GDM1 (cell line): ENCODE results near the gene CFAP45.

Experiments
- DNase-seq: peaks from one replicate; lab custom pipeline; 2025; lab: John Stamatoyannopoulos, UW

Gene CFAP45, protein sequence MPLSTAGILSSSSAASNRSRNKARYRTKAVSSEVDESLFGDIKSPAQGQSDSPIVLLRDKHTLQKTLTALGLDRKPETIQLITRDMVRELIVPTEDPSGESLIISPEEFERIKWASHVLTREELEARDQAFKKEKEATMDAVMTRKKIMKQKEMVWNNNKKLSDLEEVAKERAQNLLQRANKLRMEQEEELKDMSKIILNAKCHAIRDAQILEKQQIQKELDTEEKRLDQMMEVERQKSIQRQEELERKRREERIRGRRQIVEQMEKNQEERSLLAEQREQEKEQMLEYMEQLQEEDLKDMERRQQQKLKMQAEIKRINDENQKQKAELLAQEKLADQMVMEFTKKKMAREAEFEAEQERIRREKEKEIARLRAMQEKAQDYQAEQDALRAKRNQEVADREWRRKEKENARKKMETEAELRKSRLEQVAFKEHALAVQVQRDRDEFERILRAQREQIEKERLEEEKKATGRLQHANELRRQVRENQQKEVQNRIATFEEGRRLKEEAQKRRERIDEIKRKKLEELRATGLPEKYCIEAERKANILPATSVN

DNA sequence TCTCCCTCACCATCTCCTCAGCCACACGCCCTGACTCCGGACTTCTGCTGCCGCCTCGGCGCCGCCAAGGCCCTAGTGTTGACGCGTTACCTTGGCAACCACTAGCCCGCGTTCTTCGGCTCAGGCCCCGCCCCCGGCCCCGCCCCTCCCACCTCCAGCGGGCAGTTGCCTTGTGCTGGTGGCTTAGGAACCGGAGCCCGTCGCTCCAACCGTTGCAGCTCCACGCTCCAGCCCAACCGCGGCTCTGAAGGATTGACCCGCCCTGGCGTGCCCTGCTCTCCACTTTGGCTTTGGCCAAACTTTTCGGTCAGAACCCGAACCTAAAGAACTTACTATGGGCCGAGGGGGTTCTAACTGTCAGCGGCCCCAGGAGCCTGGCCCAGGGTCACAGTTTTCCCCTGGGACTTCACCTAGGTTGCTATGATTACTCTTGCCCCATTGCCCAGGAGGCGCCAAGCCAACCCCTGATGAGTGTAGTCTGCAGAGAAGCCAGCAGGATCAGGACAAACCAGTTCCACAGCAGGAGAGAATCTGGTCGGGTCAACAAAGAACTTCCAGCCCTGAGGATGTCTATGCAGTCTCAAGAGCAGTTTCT is at the start of gene CFAP45:
Gene CFAP45 (minus strand): TSS at position 80 of the 595 bp plus-strand sequence. CDS start 67 bp downstream, at position 13.
- DNase-seq, result no peak

DNA sequence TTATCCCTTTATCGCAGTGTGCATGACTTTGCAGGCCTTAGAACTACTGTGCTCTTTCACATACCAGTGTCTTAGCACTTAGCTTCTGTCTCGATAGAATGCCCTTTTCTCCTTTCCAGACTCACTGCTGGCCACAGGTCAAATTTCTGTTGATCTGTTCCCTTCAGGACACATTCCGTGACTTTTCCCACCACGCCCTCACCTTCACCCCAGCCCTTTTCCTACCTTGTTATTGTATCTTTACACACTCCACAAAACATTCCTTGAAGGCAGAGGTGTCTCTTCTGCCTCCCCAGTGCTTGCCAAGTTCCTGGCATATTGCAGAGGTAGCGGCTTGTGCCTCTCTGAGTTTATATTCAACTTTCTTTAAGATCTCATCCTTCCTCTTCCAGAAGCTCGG is 49.2 kb upstream of the CFAP45 start:
- no peak for DNase-seq

DNA sequence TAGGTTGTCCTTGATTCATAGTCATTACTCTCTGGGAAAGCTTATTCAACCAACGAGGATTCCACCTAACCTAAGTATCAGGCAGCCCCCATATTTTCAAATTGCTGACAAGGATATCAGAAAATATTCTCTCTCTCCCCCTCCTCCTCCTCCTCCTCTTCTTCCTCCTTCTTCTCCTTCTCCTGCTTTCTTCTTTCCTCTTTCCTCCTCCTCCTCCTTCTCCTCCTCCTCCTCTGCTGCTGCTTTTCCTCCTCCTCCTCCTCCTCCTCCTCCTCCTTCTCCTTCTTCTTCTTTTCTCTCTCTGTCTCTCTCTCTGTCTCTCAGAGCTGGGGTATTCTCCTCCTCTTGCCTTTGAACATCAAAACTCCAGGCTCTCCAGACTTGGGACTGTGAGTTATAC is 48.0 kb upstream of the CFAP45 start:
- DNase-seq, result no peak

DNA sequence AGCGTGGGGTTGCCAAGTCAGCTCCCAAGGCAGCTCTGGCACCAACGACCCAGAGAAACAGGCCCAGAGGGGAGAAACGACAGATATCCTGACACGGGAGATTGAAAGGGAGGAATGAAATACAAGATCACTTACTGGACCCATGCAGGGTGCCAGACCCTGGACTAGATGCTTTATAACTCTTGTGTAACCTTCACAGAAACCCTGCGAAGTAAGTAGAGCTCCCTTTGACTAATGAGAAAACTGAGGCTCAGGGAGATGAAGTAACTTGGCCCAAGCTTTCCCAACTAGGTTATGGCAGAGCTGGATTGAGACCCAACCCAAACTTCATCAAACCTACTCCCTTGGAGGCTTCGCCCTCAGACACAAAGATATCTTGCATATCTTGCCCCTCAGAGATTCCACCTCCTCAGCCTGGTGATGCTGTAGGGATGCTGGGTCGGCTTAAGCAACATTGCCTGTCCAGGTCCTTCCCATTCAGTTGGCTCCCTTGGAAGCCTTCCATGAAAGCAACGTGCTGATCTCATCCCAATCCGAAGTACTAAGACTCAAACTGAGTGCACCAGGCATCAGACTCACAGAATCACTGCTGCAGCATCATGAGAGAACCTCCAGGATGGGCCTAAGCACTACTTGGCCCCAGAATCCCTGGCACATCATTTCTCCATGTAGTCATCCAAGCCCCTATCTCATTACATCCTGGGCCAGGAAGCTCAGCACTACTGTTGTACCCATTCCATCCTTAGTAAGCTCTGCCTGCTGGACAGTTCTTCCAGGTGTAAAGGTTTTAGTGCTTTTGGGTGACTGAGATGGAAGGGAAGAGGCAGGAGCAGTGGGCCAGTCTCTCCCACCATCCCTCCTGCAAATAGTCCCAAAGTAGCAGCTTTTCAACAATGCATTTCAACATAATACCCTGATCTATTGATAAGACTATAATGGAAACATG is 46.5 kb upstream of the CFAP45 start:
- DNase-seq, result no peak

DNA sequence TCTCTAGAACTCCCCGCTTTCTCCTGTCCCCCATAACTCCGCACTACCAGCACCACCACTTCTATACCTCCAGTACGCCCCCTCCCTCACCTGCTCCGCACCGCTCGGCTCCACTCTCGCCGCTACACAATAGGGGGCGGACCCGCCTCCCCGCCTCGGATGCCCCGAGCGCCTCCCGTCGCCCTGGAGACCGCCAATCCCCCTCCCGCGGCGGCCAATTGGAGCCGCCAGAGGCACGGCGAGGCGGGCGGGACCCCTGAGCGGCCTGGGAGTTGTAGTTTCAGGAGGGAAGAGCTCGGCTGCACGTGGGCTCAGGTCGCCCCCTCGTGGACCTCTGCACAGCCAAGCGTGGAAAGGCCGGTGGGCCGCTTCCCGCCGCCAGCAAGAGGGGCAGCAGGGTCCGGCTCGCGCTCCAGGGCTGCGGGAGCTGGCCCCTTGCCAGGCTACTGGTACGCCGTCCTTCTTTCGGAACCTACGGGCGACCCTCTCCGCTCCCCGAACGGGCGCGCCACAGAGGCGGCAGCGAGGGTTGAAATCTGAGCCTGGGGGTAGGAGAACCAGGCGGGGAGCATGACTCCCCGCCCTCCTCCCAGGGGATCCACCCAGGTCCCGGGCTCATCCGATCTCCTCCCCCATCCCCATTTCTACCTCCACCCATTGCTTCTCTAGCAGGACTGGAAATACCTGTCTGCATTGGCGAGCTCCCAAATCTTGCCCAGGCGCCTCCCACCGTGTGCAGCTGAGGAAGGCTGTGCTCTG is 45.7 kb upstream of the CFAP45 start, which contains the start of gene IGSF9:
Gene IGSF9 (minus strand): TSS at position 131 of the 759 bp plus-strand sequence. CDS start 2,159 bp downstream, outside the sequence.
- DNase-seq, result no peak

DNA sequence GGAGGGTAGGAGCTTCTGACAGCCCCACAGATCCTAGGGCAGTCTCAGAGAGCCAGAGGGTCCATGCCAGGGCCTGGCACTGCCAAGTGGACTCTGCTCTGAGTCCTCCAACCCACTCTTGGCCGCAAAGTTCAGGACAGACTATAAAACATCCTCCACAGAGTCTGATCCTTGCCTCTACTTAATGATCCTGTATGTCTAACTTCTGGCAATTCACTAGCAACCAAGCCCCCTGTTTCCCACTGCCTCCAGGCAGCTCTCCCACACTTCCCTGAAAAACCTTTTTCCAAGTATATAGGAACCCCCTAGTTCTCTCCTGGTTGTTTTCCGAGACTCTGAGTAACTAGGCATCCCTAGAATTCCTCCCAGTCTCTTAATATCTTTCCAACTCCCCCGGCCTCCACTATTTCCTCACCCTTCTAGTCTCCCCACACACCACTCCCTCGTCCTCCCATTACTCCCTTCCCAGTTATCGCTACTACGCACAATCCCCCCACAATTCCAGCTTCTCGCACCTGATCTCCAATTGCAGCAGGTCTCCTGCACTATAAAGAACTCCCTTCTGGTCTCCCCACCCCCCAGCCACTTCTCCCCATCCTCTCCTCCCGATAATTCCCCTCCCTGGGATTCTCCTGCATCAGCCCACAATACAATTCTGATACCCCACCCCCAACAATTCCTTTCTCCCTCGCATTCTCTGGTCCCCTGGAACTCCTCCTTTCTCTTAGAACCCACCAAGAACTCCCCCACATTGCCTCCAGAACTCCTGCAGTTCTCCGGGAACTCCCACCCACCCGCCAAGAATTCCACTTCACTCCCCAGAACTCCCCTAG is 44.9 kb upstream of the CFAP45 start:
- DNase-seq, result no peak

DNA sequence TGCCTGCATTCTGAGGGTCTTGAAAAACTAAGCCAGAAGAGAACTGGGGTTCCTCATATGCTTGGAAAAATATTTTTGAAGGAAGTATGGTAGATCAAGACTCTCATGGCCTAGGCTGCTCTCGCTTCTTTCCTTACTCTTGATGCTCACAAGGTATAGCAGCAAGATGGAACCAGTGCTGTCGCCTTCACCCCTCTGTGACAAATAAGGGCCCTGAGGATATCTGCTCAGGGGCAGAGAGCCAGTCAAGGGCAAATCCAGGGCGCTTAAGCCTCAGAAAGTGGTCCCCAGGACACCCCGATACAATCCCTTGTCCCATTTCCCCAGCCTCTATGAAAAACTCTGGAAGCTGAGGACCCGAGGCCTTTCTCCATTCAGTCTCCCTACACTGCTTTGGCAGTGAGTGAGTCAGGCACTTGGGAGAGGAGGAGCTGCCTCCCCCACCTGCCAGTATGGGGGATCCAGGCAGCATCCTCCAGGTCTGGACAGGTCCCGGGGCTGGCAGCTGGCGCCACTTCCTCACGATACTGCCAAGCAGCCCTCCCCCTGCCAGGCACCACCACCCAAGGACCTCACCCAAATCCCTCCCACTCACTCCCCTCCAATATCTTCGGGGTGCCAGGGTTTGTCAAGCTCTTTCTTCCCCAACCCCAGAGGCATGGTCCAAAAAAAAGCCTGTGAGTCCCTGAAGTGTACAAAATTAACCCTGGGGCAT is 44.1 kb upstream of the CFAP45 start:
- DNase-seq, result no peak

DNA sequence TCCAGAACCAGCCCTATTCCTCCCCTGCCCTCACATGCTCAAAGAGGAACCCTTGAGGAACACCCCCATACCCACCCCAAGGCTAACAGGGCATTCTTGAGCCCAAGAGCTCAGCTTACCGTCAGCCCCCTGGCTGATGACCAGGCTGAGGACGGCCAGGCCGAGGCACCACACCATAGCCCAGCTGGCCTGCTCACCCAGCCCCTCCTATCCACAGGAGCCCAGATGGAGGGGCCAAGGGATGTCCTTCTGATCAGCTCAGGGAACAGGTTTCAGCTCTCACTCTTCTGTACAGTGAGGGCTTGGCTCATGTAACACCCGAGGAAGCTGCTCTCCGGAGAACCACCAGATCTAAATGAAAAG is 43.3 kb upstream of the CFAP45 start:
- no peak for DNase-seq

DNA sequence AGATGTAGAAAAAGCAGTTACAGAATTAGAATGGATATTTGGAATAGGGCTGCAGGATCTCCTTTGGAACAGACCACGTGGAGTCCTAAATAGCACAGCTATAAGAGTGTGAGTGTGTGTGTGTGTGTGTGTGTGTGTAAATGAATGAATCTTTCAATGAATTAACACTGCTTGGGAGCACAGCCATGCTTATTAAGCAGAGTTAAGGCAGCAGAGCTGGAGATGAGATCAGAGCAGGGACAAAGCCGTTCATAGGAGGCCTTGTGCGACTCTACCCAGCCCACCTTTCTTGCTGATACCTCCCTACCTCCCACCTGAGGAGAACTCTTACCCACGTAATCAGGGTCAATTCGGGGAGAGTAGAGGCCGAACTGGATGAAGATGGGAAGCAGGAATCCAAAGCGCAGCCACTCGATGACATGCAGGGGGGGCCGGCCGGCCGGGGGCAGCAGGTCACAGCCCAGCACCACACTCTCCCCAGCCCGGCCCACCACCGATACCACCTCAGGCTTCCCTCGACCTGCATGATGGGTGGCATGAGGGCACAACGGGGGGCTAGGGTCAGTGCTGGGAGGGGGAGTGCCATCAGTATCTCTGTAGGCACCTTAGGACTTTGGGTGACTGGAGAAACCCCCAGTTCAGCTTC is 42.8 kb upstream of the CFAP45 start:
- DNase-seq, result no peak

DNA sequence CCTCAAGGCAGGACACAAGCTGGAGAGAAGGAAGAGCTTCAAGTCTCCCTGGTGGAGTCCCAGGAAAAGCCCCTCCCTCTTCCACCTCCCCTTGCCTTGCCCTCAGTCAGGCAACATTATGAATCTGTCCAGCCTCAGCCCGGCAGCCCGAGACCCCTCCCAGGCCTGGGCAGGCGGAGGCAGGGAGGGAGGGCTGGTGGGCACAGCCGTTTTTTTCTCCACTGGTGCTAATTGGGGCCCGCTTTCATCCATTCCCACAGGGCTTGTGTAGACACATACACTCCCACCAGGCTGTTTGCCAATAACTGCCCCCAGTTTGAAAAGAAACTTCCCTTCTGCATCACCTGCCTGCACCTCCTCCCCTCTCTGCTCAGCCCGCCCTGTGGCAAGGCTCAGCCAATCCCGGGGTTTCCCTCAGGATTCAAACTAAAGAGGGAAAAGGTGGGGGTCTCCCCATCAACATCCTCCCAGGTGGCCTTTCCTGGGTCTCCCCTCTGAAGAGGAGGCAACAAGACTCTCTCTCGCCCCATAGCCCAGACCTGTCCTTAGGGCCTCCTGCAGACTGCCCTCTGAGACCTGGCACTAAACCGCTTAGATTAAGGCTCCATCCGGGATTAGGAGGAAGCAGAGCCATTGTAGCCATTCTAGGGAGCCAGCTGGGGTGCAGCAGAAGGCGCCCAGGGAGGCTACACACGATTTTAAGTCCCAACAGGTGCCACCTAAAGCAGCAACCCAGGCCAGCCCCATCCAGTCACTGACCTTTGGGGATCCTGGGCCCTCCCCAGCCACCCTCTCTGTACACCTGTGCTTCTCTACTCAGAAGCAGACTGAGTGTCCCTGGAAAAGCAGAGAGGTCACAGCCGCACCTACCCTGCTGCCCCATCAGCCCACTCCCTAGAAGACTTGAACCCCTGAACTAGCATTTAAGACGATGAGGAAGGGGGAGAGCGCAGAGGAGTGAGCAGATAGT is 41.9 kb upstream of the CFAP45 start:
- no peak for DNase-seq

DNA sequence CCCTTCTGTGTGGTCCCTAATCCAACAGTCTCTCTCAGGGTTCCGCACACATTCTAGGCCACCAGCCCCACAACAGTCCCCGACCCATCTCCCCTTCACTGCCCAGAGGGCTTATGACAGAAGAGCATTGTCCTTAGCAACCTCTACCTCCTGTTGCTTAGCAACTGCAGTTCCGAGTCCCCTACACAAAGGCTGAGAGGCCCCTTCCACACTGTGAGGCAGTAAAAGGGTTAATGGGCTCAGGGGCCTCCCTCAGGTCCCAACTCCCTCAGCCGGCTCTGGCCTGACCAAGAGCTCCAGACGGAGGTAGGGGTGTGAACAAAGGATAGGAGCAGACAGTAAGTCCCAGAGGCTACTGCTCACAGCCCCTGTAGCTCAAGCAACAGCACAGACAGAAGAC is 41.2 kb upstream of the CFAP45 start:
- DNase-seq, result no peak

DNA sequence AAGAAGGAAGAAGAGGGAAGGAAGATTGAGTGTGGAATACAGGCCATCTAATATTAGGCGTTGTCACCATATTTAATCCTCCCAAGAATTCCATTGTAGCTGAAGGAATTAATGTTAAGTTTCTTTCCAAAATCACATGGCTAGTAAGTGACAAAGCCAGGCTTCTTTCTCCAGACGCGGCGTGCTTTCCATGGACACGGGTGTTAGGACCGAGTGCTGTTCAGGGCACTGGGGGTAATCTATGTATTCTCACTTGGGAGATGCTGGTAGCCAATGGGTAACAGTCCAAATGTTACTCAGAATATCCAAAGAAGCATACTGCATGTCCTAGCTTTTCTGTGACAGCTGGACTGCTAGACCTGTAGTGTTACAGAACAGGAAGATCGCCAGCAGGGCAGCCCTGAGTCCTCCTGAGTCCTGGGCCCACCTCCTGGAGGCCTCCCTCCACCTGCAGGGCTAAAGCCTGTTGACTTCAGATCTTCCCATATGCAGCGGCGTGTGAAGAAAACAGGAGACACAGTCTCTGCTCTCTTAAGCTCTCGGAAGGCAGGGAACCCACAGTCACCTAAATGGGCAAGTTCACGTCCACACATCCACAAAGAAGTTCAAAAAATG is 40.1 kb upstream of the CFAP45 start:
- DNase-seq, result no peak

DNA sequence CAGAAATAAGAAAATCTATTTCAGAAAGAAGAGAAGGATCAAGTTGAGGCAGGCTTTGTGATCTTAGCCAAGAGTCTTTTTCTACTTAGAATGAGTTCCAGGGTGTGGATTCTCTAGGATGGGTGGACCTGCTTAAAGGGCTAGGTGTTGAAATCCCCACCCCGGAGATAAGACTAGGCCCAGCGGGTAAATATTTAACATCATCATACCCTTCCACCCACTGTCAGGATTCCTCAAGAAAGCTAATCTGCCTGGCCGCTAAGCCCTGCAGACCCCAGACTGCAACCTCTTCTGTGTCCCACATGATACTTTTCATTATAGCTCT is 39.7 kb upstream of the CFAP45 start:
- DNase-seq, result no peak

DNA sequence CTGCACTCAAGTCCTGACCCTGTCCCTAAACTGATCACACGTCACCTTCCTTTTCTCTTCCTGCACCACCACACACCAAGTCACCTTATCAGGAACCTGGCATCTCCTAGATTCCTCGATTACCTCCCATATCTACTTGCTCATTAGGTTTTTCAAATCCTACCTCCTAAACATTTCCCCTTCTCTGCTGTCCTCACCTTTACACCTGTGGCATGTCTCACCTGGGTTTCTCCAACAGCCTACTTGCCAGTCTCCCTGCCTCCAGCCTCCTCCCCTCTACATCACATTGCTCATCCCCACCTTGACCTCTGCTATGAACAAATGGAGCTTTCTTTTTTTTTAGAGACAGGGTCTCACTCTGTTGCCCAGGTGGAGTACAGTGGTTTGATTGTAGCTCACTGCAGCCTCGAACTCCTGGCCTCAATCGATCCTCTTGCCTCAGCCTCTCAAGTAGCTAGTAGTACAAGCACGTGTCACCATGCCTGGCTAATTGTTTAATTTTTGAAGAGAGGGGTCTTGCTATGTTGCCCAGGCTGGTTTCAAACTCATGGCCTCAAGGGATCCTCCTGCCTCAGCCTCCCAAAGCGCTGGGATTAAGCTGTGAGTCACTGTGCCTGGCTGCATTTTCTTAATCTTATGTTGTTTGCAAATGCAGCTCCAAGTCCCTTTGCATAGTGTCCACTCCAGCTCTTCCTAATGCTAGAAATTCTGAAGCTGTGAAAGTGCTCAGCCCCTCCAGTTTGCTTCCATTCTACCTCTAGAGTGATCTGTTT is 39.1 kb upstream of the CFAP45 start:
- DNase-seq, result no peak

DNA sequence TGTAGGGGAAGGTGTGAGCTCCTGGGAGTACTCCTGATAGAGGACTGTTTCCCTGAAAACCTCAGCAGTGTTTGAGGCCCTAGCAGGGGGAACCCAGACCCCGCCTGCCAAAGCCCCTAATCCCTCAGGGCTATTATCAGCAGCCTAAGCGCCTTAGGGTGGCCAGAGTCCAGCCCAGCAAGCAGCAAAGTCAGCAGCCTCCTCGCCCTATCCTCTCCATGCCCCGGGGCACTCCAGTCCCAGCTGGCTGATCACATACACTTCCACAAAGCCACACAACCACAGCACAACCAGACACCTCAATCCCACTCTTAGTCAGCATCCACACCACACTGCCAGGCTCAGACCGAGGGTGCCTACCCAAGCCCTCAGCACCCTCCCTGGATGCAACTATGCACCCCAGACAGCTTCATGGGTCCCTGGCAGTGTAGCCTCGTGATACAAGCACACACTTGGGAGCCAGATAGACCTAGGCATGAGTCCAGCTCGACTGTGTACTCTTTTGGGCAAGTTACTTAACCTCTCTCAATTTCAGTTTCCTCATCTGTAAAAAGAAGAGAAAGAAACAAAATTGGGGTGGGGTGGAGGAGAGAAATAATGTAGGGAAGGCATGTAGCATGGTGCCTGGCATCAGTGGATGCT is 38.4 kb upstream of the CFAP45 start:
- DNase-seq, result no peak

DNA sequence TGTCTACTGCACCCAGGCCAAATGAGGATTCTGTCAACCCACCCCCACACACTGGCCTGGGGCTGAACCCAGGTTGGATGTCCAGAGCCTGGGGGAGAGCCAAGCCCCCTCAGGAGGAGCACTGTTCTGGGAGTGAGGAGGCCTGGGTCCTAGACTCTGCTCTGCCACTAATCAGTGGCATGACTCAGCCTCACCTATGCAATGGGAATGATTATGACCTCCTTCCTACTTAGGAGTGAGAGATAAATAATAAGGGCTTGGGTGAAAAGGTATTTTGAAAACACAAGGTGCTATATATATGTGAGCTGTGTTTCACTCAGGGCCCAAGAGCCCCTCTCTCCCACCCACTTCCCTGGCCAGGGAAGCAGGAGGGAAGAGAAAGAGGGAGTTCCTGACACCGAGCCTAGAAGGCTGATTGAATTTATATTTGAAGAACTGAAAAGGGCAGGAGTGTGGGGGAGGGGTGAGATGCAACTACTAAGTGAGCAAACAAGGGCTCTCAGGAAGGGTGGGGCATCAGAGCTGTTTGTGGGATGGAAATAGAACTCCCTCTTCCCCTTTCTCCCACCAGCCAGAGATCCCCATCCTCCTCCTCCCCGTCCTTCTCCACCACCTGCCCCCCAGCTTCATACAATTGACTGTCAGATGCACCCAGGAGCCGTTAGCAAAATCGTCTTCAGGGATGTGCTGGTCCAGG is 37.2 kb upstream of the CFAP45 start:
- peak; percentile 69 for DNase-seq
